Measurements from ENCODE around the gene ALCAM.

DNA sequence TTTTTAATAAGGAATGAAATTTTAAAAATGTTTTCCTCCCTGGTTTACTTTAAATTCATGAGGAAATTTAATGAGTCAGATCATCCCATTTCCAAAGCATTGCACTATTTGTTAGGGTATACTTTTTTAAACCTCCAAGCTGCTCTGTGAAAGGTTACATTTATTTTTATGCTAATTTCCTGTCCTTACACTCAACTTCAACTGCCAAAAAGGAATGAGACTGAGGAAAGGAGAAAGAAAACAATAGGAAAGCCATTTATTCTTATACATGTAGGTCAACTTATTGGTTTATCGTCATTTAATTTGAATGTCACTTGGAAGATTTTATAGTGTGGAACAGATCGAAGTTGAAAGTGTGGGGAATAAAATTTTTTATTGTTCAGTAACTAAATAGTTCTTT lies 104.1 kb downstream of the ALCAM start:
- TF ChIP-seq, protein P1, sequence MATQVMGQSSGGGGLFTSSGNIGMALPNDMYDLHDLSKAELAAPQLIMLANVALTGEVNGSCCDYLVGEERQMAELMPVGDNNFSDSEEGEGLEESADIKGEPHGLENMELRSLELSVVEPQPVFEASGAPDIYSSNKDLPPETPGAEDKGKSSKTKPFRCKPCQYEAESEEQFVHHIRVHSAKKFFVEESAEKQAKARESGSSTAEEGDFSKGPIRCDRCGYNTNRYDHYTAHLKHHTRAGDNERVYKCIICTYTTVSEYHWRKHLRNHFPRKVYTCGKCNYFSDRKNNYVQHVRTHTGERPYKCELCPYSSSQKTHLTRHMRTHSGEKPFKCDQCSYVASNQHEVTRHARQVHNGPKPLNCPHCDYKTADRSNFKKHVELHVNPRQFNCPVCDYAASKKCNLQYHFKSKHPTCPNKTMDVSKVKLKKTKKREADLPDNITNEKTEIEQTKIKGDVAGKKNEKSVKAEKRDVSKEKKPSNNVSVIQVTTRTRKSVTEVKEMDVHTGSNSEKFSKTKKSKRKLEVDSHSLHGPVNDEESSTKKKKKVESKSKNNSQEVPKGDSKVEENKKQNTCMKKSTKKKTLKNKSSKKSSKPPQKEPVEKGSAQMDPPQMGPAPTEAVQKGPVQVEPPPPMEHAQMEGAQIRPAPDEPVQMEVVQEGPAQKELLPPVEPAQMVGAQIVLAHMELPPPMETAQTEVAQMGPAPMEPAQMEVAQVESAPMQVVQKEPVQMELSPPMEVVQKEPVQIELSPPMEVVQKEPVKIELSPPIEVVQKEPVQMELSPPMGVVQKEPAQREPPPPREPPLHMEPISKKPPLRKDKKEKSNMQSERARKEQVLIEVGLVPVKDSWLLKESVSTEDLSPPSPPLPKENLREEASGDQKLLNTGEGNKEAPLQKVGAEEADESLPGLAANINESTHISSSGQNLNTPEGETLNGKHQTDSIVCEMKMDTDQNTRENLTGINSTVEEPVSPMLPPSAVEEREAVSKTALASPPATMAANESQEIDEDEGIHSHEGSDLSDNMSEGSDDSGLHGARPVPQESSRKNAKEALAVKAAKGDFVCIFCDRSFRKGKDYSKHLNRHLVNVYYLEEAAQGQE (IDR thresholded peaks at IDR 0.05; ENCODE audit: insufficient read depth in 1 of 2, low read depth in 2 of 2, low read length in 2 of 2) = no peak
- TF ChIP-seq POLR2AphosphoS5 (IDR thresholded peaks at IDR 0.05; ENCODE audit: low read depth, low read length) = no peak
- no peak for TF ChIP-seq FOXP2 (optimal IDR thresholded peaks at IDR 0.05; ENCODE audit: borderline replicate concordance, extremely low read depth, extremely low read length, insufficient read depth)
